HCT116 (cell line): ENCODE results near the gene TNFRSF9.

Source experiments
- CEBPB ChIP-seq: IDR thresholded peaks from 2 replicates; pipeline ENCODE4 v1.6.1; 2012; ENCODE audit warnings: low read depth
- EGR1 ChIP-seq: IDR thresholded peaks from 2 replicates; pipeline ENCODE4 v1.6.1; 2012; ENCODE audit warnings: low read depth
- EZH2 ChIP-seq: fragments of 200-600 bp; sonication (generic); IDR thresholded peaks from 2 replicates; pipeline ENCODE4 v1.6.1; 2017; ENCODE audit warnings: antibody characterized with exemption, mixed run types
- POLR2A ChIP-seq: IDR thresholded peaks from 2 replicates; pipeline ENCODE4 v1.7.0; 2011; ENCODE audit warnings: borderline replicate concordance; ENCODE audit not compliant: insufficient read depth, insufficient read length; ENCODE audit errors: extremely low read depth
- POLR2AphosphoS5 ChIP-seq: IDR thresholded peaks from 2 replicates; pipeline ENCODE4 v1.6.1; 2011; ENCODE audit warnings: mild to moderate bottlenecking, low read depth, low read length, moderate library complexity
- SP1 ChIP-seq: IDR thresholded peaks from 2 replicates; pipeline ENCODE4 v1.6.1; 2012; ENCODE audit warnings: low read depth
- TF ChIP-seq, protein P1 (sequence below), 3 experiments: fragments of 200-600 bp in 1 of 3; sonication (generic) in 1 of 3; IDR thresholded peaks in 2 of 3; conservative IDR thresholded peaks in 1 of 3; 2 replicates each; pipeline ENCODE4 v1.5.1; 2012 to 2017; ENCODE audit warnings: low read depth in 2 of 3, low read length in 2 of 3, antibody characterized with exemption in 1 of 3, borderline replicate concordance in 1 of 3, control low read depth in 1 of 3, mild to moderate bottlenecking in 1 of 3, mixed read lengths in 1 of 3, mixed run types in 1 of 3, moderate library complexity in 1 of 3; ENCODE audit not compliant: insufficient read depth in 1 of 3

DNA sequence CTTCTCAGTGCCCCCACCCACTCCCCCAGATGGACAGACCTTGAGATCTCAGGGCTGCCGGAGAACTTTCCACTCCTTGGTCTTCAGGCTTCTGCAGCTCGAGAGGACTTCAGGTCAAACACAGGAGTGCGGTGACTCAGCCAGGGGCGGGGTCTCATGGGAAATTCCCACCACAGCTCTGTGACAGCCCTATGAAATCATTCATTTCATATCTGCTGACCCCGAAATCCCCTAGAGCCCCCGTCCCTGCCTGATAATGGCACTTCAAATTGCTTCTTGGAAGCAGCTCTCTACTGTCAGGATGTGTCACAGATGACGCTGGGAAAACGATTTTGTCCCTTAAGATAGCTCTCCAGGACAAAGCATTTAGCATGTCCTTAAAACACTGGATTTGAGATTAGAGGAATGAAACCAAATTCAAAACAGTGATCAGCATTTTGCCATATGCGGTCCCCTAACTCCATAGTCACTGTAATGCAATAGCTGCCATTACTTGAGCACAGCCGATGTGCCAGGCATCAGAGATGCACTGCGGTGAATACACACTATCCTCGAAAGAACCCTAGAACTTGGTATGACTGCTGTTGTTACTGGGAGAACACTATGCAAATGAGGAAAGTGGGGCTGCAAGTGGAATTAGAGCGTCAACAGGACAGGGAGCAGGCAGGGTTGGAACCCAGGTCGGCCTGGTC, at the start of gene TNFRSF9:
- TF ChIP-seq EZH2 (no peak), POLR2AphosphoS5 (no peak), SP1 (no peak), EGR1 (no peak), POLR2A (no peak), CEBPB (no peak)
- TF ChIP-seq, protein P1, sequence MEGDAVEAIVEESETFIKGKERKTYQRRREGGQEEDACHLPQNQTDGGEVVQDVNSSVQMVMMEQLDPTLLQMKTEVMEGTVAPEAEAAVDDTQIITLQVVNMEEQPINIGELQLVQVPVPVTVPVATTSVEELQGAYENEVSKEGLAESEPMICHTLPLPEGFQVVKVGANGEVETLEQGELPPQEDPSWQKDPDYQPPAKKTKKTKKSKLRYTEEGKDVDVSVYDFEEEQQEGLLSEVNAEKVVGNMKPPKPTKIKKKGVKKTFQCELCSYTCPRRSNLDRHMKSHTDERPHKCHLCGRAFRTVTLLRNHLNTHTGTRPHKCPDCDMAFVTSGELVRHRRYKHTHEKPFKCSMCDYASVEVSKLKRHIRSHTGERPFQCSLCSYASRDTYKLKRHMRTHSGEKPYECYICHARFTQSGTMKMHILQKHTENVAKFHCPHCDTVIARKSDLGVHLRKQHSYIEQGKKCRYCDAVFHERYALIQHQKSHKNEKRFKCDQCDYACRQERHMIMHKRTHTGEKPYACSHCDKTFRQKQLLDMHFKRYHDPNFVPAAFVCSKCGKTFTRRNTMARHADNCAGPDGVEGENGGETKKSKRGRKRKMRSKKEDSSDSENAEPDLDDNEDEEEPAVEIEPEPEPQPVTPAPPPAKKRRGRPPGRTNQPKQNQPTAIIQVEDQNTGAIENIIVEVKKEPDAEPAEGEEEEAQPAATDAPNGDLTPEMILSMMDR (IDR thresholded peaks at IDR 0.05 in 2 of 3, conservative IDR thresholded peaks at IDR 0.05 in 1 of 3; ENCODE audit: borderline replicate concordance in 1 of 3, insufficient read depth in 1 of 3, low read depth in 2 of 3, low read length in 2 of 3): no peak
